K562 (cell line): Measurements from ENCODE around the gene ADARB2. TPM values are rescaled to one million over a fixed set of nuclear protein-coding genes. Genes with fewer than 3 reads are reported as not detected.

Experiments used
- ARID2 ChIP-seq: fragments of 450-650 bp; IDR thresholded peaks from 2 replicates; pipeline ENCODE4 v1.6.1; 2017; ENCODE audit warnings: antibody characterized with exemption, mild to moderate bottlenecking
- POLR2H ChIP-seq: IDR thresholded peaks from 2 replicates; pipeline ENCODE4 v1.6.1; 2016; ENCODE audit warnings: missing genetic modification characterization, low read depth, mild to moderate bottlenecking, control low read depth, missing compliant biosample characterization, moderate library complexity
- RBM14 ChIP-seq: fragments of 200-400 bp; formaldehyde crosslinking; IDR thresholded peaks from 2 replicates; pipeline ENCODE4 v1.6.1; 2018; ENCODE audit warnings: low read depth, mild to moderate bottlenecking, low read length, moderate library complexity, borderline replicate concordance; ENCODE audit not compliant: insufficient read depth
- SRF ChIP-seq, 2 experiments: fragments of 250-450, 450-650 bp in 1 of 2; sonication (Bioruptor Pico) in 1 of 2; sonication (generic) in 1 of 2; formaldehyde crosslinking; IDR thresholded peaks; 2 replicates each; pipeline versions ENCODE4 v1.5.0 to v1.5.1; 2020 to 2022; ENCODE audit warnings: mild to moderate bottlenecking in 1 of 2, missing genetic modification reagents in 1 of 2
- TEAD4 ChIP-seq, 2 experiments: sonication (generic) in 1 of 2; formaldehyde crosslinking in 1 of 2; IDR thresholded peaks; 2 replicates each; pipeline versions ENCODE4 v1.6.1 to v1.8.0; 2012 to 2022; ENCODE audit warnings: borderline replicate concordance in 1 of 2, inconsistent platforms in 1 of 2, low read length in 1 of 2, mild to moderate bottlenecking in 1 of 2, missing genetic modification reagents in 1 of 2
- ZNF76 ChIP-seq: fragments of 250-450 bp; sonication (Bioruptor Pico); IDR thresholded peaks from 2 replicates; pipeline ENCODE4 v1.4.0; 2020; ENCODE audit warnings: mild to moderate bottlenecking, moderate library complexity, borderline replicate concordance
- polyA plus RNA-seq, 8 experiments: library from polyadenylated mRNA; depleted of rRNA in 4 of 8; stranded (reverse) in 5 of 8; unstranded in 3 of 8; fragments of >200 nt; fragmentation: Nextera tagmentation in 2 of 8; fragmentation: Illumina TruSeq in 1 of 8; extraction: Ambion mirVana in 2 of 8; extraction: Trizol in 1 of 8; gene quantifications; 2 replicates each; pipeline versions ENCODE4 v1.2.1 to v1.2.3, GENCODE V29; 2011 to 2014; ENCODE audit warnings: inconsistent platforms in 1 of 8, missing spikeins in 1 of 8
- total RNA-seq, 7 experiments: library from RNA; depleted of rRNA in 6 of 7; stranded (reverse); fragments of >200 nt in 6 of 7; fragmentation: Illumina TruSeq in 2 of 7; extraction: Trizol in 2 of 7; gene quantifications; 2 replicates each; pipeline versions ENCODE4 v1.2.1 to v1.2.3, GENCODE V29; 2011 to 2021; ENCODE audit warnings: low replicate concordance in 1 of 7
- TF ChIP-seq, protein P1 (sequence below): sonication (generic); formaldehyde crosslinking; IDR thresholded peaks from 2 replicates; pipeline ENCODE4 v1.4.0; 2020; ENCODE audit warnings: mild to moderate bottlenecking, missing genetic modification reagents
- TF ChIP-seq, protein P2 (sequence below): sonication (generic); formaldehyde crosslinking; IDR thresholded peaks from 2 replicates; pipeline ENCODE4 v1.8.0; 2023; ENCODE audit warnings: mild to moderate bottlenecking, missing genetic modification reagents
- TF ChIP-seq, protein P3 (sequence below): fragments of 450-650 bp; IDR thresholded peaks from 2 replicates; pipeline ENCODE4 v1.6.1; 2016; ENCODE audit warnings: low read depth

Gene ADARB2
- total and polyA plus RNA-seq, 9 of the 15 experiments (the other 6 are each of a cell fraction or from before 2014, with no cell fraction given) = not detected

DNA sequence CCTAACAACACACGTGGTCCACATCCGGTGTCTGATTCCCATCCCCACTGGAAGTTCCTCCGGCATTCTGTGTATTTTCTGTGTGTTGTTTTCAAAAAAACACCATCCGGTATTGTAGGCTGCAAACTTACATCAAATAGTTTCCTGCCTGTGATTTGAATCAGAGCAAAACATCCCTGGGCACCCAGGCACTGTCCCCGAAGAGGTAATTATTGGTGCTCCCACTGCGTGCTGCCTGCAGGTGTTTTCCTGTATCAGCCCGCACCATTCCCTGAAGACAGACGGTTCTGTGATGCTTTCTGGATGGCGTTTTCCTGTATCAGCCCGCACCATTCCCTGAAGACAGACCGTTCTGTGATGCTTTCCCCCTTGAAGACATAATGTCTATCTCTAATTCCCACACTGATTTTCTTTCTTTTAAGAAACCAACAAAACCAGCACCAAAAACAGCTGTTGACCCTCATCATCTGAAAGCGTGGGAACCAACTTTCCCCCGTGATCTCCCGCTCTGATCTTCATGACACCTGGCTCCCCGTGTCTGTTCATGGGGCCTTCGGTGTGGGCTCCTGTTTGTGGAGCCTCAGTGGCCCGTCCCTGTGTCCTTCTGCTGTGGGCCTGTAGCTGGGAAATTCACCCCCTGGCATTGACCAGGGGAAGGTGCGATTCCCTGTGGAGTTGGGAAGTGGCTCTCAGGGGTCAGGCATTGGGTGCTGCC, 205.3 kb downstream of the ADARB2 start (continued):
- TF ChIP-seq ZNF76 (CRISPR knock-in tag) = no peak
- no peak for TF ChIP-seq SRF (CRISPR knock-in tag; IDR thresholded peaks at IDR 0.05)
- no peak for TF ChIP-seq TEAD4 (IDR thresholded peaks at IDR 0.05; ENCODE audit: low read length)
- no peak for TF ChIP-seq TEAD4 (CRISPR knock-in tag; IDR thresholded peaks at IDR 0.05; ENCODE audit: borderline replicate concordance)
- TF ChIP-seq, protein P1, sequence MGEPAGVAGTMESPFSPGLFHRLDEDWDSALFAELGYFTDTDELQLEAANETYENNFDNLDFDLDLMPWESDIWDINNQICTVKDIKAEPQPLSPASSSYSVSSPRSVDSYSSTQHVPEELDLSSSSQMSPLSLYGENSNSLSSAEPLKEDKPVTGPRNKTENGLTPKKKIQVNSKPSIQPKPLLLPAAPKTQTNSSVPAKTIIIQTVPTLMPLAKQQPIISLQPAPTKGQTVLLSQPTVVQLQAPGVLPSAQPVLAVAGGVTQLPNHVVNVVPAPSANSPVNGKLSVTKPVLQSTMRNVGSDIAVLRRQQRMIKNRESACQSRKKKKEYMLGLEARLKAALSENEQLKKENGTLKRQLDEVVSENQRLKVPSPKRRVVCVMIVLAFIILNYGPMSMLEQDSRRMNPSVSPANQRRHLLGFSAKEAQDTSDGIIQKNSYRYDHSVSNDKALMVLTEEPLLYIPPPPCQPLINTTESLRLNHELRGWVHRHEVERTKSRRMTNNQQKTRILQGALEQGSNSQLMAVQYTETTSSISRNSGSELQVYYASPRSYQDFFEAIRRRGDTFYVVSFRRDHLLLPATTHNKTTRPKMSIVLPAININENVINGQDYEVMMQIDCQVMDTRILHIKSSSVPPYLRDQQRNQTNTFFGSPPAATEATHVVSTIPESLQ (CRISPR knock-in tag) = no peak
- TF ChIP-seq RBM14 = no peak
- TF ChIP-seq, protein P2, sequence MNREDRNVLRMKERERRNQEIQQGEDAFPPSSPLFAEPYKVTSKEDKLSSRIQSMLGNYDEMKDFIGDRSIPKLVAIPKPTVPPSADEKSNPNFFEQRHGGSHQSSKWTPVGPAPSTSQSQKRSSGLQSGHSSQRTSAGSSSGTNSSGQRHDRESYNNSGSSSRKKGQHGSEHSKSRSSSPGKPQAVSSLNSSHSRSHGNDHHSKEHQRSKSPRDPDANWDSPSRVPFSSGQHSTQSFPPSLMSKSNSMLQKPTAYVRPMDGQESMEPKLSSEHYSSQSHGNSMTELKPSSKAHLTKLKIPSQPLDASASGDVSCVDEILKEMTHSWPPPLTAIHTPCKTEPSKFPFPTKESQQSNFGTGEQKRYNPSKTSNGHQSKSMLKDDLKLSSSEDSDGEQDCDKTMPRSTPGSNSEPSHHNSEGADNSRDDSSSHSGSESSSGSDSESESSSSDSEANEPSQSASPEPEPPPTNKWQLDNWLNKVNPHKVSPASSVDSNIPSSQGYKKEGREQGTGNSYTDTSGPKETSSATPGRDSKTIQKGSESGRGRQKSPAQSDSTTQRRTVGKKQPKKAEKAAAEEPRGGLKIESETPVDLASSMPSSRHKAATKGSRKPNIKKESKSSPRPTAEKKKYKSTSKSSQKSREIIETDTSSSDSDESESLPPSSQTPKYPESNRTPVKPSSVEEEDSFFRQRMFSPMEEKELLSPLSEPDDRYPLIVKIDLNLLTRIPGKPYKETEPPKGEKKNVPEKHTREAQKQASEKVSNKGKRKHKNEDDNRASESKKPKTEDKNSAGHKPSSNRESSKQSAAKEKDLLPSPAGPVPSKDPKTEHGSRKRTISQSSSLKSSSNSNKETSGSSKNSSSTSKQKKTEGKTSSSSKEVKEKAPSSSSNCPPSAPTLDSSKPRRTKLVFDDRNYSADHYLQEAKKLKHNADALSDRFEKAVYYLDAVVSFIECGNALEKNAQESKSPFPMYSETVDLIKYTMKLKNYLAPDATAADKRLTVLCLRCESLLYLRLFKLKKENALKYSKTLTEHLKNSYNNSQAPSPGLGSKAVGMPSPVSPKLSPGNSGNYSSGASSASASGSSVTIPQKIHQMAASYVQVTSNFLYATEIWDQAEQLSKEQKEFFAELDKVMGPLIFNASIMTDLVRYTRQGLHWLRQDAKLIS = no peak
- TF ChIP-seq ARID2 = no peak
- TF ChIP-seq, protein P3, sequence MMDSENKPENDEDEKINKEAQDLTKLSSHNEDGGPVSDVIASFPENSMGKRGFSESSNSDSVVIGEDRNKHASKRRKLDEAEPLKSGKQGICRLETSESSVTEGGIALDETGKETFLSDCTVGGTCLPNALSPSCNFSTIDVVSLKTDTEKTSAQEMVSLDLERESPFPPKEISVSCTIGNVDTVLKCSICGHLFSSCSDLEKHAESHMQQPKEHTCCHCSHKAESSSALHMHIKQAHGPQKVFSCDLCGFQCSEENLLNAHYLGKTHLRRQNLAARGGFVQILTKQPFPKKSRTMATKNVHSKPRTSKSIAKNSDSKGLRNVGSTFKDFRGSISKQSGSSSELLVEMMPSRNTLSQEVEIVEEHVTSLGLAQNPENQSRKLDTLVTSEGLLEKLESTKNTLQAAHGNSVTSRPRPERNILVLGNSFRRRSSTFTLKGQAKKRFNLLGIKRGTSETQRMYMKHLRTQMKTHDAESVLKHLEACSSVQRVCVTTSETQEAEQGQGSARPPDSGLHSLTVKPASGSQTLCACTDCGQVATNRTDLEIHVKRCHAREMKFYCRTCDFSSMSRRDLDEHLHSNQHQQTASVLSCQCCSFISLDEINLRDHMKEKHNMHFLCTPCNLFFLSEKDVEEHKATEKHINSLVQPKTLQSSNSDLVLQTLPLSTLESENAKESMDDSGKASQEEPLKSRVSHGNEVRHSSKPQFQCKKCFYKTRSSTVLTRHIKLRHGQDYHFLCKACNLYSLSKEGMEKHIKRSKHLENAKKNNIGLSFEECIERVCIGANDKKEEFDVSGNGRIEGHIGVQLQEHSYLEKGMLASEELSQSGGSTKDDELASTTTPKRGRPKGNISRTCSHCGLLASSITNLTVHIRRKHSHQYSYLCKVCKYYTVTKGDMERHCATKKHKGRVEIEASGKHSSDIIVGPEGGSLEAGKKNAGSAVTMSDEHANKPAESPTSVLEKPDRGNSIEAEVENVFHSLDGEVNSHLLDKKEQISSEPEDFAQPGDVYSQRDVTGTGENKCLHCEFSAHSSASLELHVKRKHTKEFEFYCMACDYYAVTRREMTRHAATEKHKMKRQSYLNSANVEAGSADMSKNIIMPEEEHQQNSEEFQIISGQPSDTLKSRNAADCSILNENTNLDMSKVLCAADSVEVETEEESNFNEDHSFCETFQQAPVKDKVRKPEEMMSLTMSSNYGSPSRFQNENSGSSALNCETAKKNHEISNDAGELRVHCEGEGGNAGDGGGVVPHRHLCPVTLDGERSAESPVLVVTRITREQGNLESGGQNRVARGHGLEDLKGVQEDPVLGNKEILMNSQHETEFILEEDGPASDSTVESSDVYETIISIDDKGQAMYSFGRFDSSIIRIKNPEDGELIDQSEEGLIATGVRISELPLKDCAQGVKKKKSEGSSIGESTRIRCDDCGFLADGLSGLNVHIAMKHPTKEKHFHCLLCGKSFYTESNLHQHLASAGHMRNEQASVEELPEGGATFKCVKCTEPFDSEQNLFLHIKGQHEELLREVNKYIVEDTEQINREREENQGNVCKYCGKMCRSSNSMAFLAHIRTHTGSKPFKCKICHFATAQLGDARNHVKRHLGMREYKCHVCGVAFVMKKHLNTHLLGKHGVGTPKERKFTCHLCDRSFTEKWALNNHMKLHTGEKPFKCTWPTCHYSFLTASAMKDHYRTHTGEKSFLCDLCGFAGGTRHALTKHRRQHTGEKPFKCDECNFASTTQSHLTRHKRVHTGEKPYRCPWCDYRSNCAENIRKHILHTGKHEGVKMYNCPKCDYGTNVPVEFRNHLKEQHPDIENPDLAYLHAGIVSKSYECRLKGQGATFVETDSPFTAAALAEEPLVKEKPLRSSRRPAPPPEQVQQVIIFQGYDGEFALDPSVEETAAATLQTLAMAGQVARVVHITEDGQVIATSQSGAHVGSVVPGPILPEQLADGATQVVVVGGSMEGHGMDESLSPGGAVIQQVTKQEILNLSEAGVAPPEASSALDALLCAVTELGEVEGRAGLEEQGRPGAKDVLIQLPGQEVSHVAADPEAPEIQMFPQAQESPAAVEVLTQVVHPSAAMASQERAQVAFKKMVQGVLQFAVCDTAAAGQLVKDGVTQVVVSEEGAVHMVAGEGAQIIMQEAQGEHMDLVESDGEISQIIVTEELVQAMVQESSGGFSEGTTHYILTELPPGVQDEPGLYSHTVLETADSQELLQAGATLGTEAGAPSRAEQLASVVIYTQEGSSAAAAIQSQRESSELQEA = no peak
- no peak for TF ChIP-seq POLR2H (tag)
